ENCODE measurements around the gene ZGPAT. TPM values are rescaled to one million over a fixed set of nuclear protein-coding genes. Genes with fewer than 3 reads are reported as not detected.
A peak's percentile ranks its signal among the peaks of the same experiment; 100 is the strongest.

The ZGPAT gene
- total and polyA plus RNA-seq, 10 of the 15 experiments (the other 5 are each of a cell fraction or from before 2014, with no cell fraction given), result 0.58 to 52.9 (median 18.0) TPM

GRCh38 chr20:63735859-63736718 lies 28.2 kb downstream of the ZGPAT start, which contains the start of gene LIME1 (continued):
- TF ChIP-seq ZNF592 (IDR thresholded peaks at IDR 0.05) (no peak), ZBED1 (IDR thresholded peaks at IDR 0.05; ENCODE audit: borderline replicate concordance) (no peak), SMARCA5 (IDR thresholded peaks at IDR 0.05) (0 out of 2 replicates have a peak, but pooled peaks have one; percentile 8), MYB (IDR thresholded peaks at IDR 0.05; ENCODE audit: borderline replicate concordance, low read depth, low read length) (no peak), RUNX3 (IDR thresholded peaks at IDR 0.05; ENCODE audit: low read length) (peak; percentile 42), KDM1A (IDR thresholded peaks at IDR 0.05; ENCODE audit: borderline replicate concordance) (no peak), HCFC1 (IDR thresholded peaks at IDR 0.05; ENCODE audit: low read length) (no peak), JUND (IDR thresholded peaks at IDR 0.05; ENCODE audit: low read depth, low read length) (no peak), TAF1 (IDR thresholded peaks at IDR 0.05; ENCODE audit: borderline replicate concordance, low read depth, low read length) (no peak), EP300 (IDR thresholded peaks at IDR 0.05; ENCODE audit: borderline replicate concordance in 1 of 2, control insufficient read depth in 1 of 2, low read depth in 2 of 2, low read length in 2 of 2) (no peak), GABPA (IDR thresholded peaks at IDR 0.05; ENCODE audit: low read depth) (no peak), TARDBP (IDR thresholded peaks at IDR 0.05; ENCODE audit: borderline replicate concordance) (no peak), CEBPZ (IDR thresholded peaks at IDR 0.05; ENCODE audit: low read depth, low read length) (no peak), RELA (IDR thresholded peaks at IDR 0.05; ENCODE audit: borderline replicate concordance, partially characterized antibody) (no peak), NFIC (IDR thresholded peaks at IDR 0.05; ENCODE audit: low read depth, low read length) (no peak), SPI1 (IDR thresholded peaks at IDR 0.05; ENCODE audit: borderline replicate concordance, insufficient read depth, low read depth, low read length) (no peak), MEF2A (IDR thresholded peaks at IDR 0.05; ENCODE audit: insufficient read depth, low read depth, low read length) (no peak), SKIL (IDR thresholded peaks at IDR 0.05; ENCODE audit: low read depth, poor library complexity, severe bottlenecking) (no peak), SMC3 (IDR thresholded peaks at IDR 0.05; ENCODE audit: borderline replicate concordance, low read length) (no peak), POLR2AphosphoS5 (IDR thresholded peaks at IDR 0.05; ENCODE audit: low read length) (no peak), ZNF207 (IDR thresholded peaks at IDR 0.05; ENCODE audit: borderline replicate concordance) (no peak)

Data from GM12878 (cell line).